ENCODE results near the gene TNKS1BP1.

GRCh38 chr11:57322256-57323166, 2.2 kb downstream of the TNKS1BP1 start:
- TF ChIP-seq CTCF (IDR thresholded peaks at IDR 0.05) (no peak), USF2 (IDR thresholded peaks at IDR 0.05) (no peak), RCOR1 (IDR thresholded peaks at IDR 0.05; ENCODE audit: low read depth, low read length) (no peak), CEBPB (IDR thresholded peaks at IDR 0.05) (peak; percentile 25 to 68; a peak in 3 of 4 replicates), MAX (IDR thresholded peaks at IDR 0.05) (peak; percentile 12; the same call in 1 of the 2 replicates), POLR2A (IDR thresholded peaks at IDR 0.05; ENCODE audit: low read length) (peak; percentile 26; the same call in 1 of the 2 replicates), EHMT2 (IDR thresholded peaks at IDR 0.05; ENCODE audit: low read depth) (no peak), EP300 (IDR thresholded peaks at IDR 0.05) (no peak), ESRRA (IDR thresholded peaks at IDR 0.05; ENCODE audit: borderline replicate concordance, low read length) (no peak)

Data from A549 (cell line).